K562 (cell line): ENCODE results near the gene CBX4. TPM values are rescaled to one million over a fixed set of nuclear protein-coding genes. Genes with fewer than 3 reads are reported as not detected.

Source experiments
- CTCF ChIP-seq, 3 experiments: IDR thresholded peaks in 2 of 3; conservative IDR thresholded peaks in 1 of 3; 2 replicates each; pipeline ENCODE4 v1.5.1; 2011 to 2012; ENCODE audit warnings: low read length in 3 of 3, mild to moderate bottlenecking in 3 of 3, control low read depth in 2 of 3, improper control_type of control experiment in 1 of 3, inconsistent platforms in 1 of 3, low read depth in 1 of 3, mixed read lengths in 1 of 3, moderate library complexity in 1 of 3; ENCODE audit not compliant: insufficient read depth in 2 of 3
- ELF1 ChIP-seq: fragments of 200-800 bp; sonication (Bioruptor generic); IDR thresholded peaks from 2 replicates; pipeline ENCODE4 v1.6.1; 2016; ENCODE audit warnings: missing genetic modification characterization, missing compliant biosample characterization
- ESRRA ChIP-seq: fragments of 450-650 bp; IDR thresholded peaks from 2 replicates; pipeline ENCODE4 v1.6.1; 2014; ENCODE audit warnings: low read depth, mild to moderate bottlenecking, moderate library complexity, borderline replicate concordance
- HNRNPLL ChIP-seq: fragments of 200-400 bp; formaldehyde crosslinking; IDR thresholded peaks from 2 replicates; pipeline ENCODE4 v1.6.1; 2017; ENCODE audit warnings: low read length, low read depth, mild to moderate bottlenecking; ENCODE audit not compliant: poor library complexity, severe bottlenecking
- KAT8 ChIP-seq: fragments of 450-650 bp; IDR thresholded peaks from 2 replicates; pipeline ENCODE4 v1.6.1; 2016; ENCODE audit warnings: low read depth, mild to moderate bottlenecking
- MIER1 ChIP-seq: fragments of 450-650 bp; IDR thresholded peaks from 2 replicates; pipeline ENCODE4 v1.6.1; 2016; ENCODE audit warnings: antibody characterized with exemption, mild to moderate bottlenecking, low read depth
- MYC ChIP-seq, 2 experiments: fragments of 250-450 bp in 1 of 2; sonication (Bioruptor Pico) in 1 of 2; IDR thresholded peaks; 2 replicates each; pipeline versions ENCODE4 v1.5.1 to v1.6.1; 2012 to 2021; ENCODE audit warnings: low read depth in 2 of 2, borderline replicate concordance in 1 of 2, improper control_type of control experiment in 1 of 2, low read length in 1 of 2, mild to moderate bottlenecking in 1 of 2, moderate library complexity in 1 of 2
- NFATC3 ChIP-seq: fragments of 450-650 bp; IDR thresholded peaks from 2 replicates; pipeline ENCODE4 v1.6.1; 2017; ENCODE audit warnings: mild to moderate bottlenecking
- NFIC ChIP-seq: fragments of 450-650 bp; IDR thresholded peaks from 2 replicates; pipeline ENCODE4 v1.6.1; 2017; ENCODE audit warnings: mild to moderate bottlenecking, inconsistent platforms
- SMARCB1 ChIP-seq: IDR thresholded peaks from 2 replicates; pipeline ENCODE4 v1.6.1; 2011; ENCODE audit warnings: improper control_type of control experiment, low read depth; ENCODE audit not compliant: insufficient read length
- TSHZ1 ChIP-seq: fragments of 250-450 bp; sonication (Bioruptor Pico); IDR thresholded peaks from 2 replicates; pipeline ENCODE4 v1.4.0; 2020; ENCODE audit warnings: mild to moderate bottlenecking, moderate library complexity
- ZNF121 ChIP-seq: sonication (generic); formaldehyde crosslinking; conservative IDR thresholded peaks from 2 replicates; pipeline ENCODE4 v1.8.0; 2022; ENCODE audit warnings: missing genetic modification reagents
- ZNF165 ChIP-seq: fragments of 250-450 bp; sonication (Bioruptor Pico); IDR thresholded peaks from 2 replicates; pipeline ENCODE4 v1.4.0; 2020; ENCODE audit warnings: borderline replicate concordance
- ZNF41 ChIP-seq: fragments of 250-450 bp; sonication (Bioruptor Pico); conservative IDR thresholded peaks from 2 replicates; pipeline ENCODE4 v1.4.0; 2020; ENCODE audit warnings: mild to moderate bottlenecking
- polyA plus RNA-seq, 8 experiments: library from polyadenylated mRNA; depleted of rRNA in 4 of 8; stranded (reverse) in 5 of 8; unstranded in 3 of 8; fragments of >200 nt; fragmentation: Nextera tagmentation in 2 of 8; fragmentation: Illumina TruSeq in 1 of 8; extraction: Ambion mirVana in 2 of 8; extraction: Trizol in 1 of 8; gene quantifications; 2 replicates each; pipeline versions ENCODE4 v1.2.1 to v1.2.3, GENCODE V29; 2011 to 2014; ENCODE audit warnings: inconsistent platforms in 1 of 8, missing spikeins in 1 of 8
- total RNA-seq, 7 experiments: library from RNA; depleted of rRNA in 6 of 7; stranded (reverse); fragments of >200 nt in 6 of 7; fragmentation: Illumina TruSeq in 2 of 7; extraction: Trizol in 2 of 7; gene quantifications; 2 replicates each; pipeline versions ENCODE4 v1.2.1 to v1.2.3, GENCODE V29; 2011 to 2021; ENCODE audit warnings: low replicate concordance in 1 of 7
- TF ChIP-seq, protein P1 (sequence below), 2 experiments: fragments of 450-650 bp in 1 of 2; IDR thresholded peaks; 2 replicates each; pipeline ENCODE4 v1.6.1; 2011 to 2017; ENCODE audit warnings: low read depth in 2 of 2, antibody characterized with exemption in 1 of 2, borderline replicate concordance in 1 of 2, low read length in 1 of 2, mild to moderate bottlenecking in 1 of 2, mixed read lengths in 1 of 2; ENCODE audit not compliant: control insufficient read depth in 1 of 2
- TF ChIP-seq, protein P2 (sequence below), 2 experiments: fragments of 450-650 bp; conservative IDR thresholded peaks; 2 replicates each; pipeline ENCODE4 v1.6.1; 2017; ENCODE audit warnings: mild to moderate bottlenecking in 2 of 2, moderate library complexity in 2 of 2

Gene CBX4
- total and polyA plus RNA-seq, 9 of the 15 experiments (the other 6 are each of a cell fraction or from before 2014, with no cell fraction given) = 0.98 to 50.5 (median 10.0) TPM

DNA sequence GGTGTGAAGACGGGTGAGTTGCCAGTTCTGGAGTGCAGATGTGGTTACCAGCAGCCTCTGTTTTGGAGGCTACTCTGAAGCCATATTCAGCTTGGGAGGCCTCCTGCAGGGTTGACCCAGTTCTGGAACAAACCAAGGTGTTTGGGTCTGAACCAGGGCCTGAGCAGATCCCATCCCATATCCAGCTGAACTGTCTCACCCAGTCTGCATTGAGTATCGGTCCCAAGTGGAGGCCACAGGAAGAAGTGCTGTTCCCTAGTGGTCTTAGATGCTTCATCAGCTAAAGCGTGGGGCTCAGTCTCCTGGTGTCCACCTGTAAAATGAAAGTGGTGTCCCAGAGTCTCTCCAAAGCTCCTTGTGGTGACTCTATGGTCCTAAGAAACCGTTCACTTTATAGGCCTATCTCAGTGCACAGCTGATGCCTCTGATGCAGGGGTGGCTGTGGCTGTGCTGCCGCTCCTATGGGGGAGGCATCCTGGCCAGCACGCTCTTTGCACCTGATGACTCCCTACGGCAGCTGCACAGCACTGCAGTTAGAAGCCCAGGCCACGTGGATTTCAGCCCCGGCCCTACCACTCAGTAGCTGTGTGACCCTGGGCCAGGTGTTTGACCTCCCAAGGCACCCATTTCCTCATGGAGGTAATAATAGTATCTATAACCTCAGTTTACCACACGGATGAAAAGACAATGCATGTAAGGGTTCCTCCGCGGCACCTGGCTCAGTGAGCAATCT is 21.0 kb downstream of the CBX4 start (continued):
- TF ChIP-seq, protein P1, sequence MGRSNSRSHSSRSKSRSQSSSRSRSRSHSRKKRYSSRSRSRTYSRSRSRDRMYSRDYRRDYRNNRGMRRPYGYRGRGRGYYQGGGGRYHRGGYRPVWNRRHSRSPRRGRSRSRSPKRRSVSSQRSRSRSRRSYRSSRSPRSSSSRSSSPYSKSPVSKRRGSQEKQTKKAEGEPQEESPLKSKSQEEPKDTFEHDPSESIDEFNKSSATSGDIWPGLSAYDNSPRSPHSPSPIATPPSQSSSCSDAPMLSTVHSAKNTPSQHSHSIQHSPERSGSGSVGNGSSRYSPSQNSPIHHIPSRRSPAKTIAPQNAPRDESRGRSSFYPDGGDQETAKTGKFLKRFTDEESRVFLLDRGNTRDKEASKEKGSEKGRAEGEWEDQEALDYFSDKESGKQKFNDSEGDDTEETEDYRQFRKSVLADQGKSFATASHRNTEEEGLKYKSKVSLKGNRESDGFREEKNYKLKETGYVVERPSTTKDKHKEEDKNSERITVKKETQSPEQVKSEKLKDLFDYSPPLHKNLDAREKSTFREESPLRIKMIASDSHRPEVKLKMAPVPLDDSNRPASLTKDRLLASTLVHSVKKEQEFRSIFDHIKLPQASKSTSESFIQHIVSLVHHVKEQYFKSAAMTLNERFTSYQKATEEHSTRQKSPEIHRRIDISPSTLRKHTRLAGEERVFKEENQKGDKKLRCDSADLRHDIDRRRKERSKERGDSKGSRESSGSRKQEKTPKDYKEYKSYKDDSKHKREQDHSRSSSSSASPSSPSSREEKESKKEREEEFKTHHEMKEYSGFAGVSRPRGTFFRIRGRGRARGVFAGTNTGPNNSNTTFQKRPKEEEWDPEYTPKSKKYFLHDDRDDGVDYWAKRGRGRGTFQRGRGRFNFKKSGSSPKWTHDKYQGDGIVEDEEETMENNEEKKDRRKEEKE (IDR thresholded peaks at IDR 0.05; ENCODE audit: borderline replicate concordance in 1 of 2, control insufficient read depth in 1 of 2, low read depth in 2 of 2, low read length in 1 of 2) = no peak
- no peak for TF ChIP-seq KAT8
- no peak for TF ChIP-seq ZNF165
- no peak for TF ChIP-seq MIER1
- TF ChIP-seq MYC (IDR thresholded peaks at IDR 0.05; ENCODE audit: low read depth, low read length) = peak; percentile 77; the same call in 1 of the 2 replicates
- no peak for TF ChIP-seq MYC (CRISPR knock-in tag; IDR thresholded peaks at IDR 0.05; ENCODE audit: borderline replicate concordance, low read depth)
- no peak for TF ChIP-seq ZNF121 (CRISPR knock-in tag)
- 0 out of 6 replicates have a peak, but pooled peaks of 2 of the 3 experiments have one; percentile 18 to 30 for TF ChIP-seq CTCF (IDR thresholded peaks at IDR 0.05 in 2 of 3, conservative IDR thresholded peaks at IDR 0.05 in 1 of 3; ENCODE audit: insufficient read depth in 2 of 3, low read depth in 1 of 3, low read length in 3 of 3)
- TF ChIP-seq NFIC = no peak
- no peak for TF ChIP-seq ESRRA
- TF ChIP-seq, protein P2, sequence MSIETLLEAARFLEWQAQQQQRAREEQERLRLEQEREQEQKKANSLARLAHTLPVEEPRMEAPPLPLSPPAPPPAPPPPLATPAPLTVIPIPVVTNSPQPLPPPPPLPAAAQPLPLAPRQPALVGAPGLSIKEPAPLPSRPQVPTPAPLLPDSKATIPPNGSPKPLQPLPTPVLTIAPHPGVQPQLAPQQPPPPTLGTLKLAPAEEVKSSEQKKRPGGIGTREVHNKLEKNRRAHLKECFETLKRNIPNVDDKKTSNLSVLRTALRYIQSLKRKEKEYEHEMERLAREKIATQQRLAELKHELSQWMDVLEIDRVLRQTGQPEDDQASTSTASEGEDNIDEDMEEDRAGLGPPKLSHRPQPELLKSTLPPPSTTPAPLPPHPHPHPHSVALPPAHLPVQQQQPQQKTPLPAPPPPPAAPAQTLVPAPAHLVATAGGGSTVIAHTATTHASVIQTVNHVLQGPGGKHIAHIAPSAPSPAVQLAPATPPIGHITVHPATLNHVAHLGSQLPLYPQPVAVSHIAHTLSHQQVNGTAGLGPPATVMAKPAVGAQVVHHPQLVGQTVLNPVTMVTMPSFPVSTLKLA (conservative IDR thresholded peaks at IDR 0.05) = peak; percentile 39 to 47; a peak in 1 of 4 replicates
- TF ChIP-seq NFATC3 = no peak
- TF ChIP-seq HNRNPLL = no peak
- TF ChIP-seq ZNF41 (CRISPR knock-in tag) = no peak
- no peak for TF ChIP-seq SMARCB1
- no peak for TF ChIP-seq TSHZ1 (CRISPR knock-in tag)
- TF ChIP-seq ELF1 = no peak
